GM10847 (cell line): Measurements from ENCODE around the gene EIF4E3.

Source experiments
- POLR2A ChIP-seq: IDR thresholded peaks from 2 replicates; pipeline ENCODE4 v1.6.1; 2011; ENCODE audit not compliant: insufficient read length; ENCODE audit errors: extremely low read depth

Gene EIF4E3

DNA sequence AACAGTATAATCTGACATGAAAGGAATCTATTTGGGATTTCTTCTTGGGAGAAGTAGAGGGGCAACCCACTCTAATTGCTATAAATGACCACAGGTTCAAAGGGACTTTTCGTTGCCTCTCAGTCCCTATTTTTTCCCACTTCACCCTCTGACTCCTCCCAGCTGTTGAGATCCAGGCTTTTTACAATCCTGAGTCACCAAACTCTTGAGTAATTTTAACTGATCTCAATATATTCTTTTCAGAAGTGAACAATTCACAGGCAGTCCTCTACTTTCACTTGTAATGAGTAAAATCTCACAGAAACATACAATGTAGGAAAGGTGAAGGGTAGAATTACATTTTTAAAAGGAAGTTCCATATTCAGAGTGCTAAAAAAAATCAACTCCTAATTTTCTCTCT is 44.6 kb downstream of the EIF4E3 start:
- no peak for TF ChIP-seq POLR2A

DNA sequence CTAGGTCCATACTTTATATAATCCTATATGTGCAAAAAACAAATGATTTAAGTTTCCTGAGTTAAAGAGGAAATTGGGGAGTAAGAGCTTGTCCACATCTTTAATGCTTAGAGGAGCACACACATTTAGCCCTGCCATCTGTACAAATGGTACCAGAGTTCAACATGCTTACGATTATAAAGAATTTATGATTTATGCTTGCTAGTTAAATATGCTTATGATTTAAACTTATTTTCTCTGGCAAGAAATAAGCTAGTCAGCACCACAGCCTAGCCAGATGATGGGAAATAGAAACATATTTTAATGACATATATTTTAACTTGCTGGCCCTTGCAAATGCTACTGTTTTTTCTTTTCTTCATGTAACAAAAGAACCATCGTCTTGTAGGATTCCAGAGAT is 48.3 kb downstream of the EIF4E3 start:
- TF ChIP-seq POLR2A = no peak

DNA sequence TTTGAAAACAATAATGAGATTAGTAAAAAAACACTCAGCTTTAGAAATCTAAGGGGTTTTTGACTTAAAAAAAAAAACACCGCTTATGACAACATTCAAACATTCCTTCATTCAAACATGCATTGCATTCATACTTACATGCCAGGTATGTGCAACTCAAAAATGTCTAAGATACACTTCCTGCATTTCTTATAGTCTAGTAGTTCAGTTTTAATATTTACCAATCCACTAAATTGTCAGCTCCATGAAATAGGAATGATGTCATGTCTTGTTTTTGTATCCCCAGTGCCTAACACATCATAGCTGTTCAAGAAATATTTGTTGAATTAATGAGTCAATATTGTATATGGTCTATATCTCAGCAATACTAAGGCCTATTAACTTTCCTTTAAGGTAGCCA is 51.7 kb downstream of the EIF4E3 start:
- TF ChIP-seq POLR2A = no peak

DNA sequence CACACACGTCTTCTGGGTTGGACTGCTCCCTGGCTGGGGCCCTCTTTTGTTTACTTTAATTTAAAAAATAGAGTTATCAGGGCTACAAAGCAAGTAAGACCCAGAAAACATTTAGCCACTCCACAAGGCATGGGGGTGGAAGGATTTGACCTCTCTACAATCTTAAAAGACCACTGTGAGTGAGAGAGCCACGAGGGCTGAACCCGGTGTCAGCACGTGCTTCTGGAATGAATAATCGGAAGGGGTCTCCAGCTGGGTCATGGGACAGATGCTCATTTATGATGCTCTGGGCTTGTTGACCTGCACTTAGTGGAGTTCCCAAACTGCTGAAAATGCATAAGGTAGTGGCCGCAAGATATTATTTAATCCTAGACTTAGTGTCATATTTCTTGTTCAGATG is 52.4 kb downstream of the EIF4E3 start:
- TF ChIP-seq POLR2A = no peak

DNA sequence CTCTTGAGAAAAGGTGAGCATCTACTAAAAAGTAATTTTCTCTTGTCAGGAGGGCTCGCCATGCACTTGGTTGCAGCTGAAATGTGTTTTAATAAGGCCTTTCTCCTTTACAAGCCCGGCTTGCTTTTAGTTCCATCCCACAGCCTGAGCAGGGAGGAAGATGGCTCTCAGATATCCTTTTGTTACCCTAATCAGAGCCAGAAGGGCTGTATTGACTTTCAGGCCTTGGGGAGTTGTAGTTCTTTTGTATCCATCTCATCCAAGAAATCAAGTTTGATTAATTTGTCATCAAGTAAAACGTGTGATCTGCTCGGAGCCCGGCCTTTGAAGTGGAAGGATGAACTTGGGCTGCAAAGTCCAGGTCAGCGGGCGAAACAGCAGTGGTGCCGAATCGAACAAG is 52.9 kb downstream of the EIF4E3 start:
- TF ChIP-seq POLR2A = no peak

DNA sequence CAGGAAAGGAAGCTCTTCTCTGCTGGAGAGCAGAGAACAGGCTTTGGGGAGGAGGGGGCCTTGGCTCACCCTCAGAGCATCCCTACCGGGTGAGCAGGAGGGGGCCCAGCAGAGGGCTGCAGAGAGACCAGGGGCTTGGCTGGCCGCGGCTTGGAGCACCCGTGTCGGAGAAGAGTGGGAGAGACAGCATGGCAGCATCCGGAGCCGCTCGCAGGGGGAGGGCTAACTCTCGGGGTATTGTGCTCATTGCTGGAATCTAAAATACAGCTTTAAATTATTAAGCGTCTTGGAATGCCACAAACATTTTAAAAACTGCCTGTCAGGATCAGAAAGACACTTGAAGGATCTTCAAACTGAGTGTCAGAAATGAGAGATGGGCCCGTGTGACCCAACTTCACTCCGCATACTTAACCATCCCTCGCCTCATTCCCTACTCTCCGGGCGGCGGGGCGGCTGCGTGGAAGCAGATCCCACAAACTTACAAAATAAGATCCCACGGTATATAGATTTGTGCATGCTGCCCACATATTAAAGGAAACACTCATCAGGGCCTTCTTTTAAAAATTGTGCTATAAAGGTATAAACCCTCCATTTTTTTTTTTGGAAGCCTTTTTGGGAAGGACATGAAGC is 53.9 kb downstream of the EIF4E3 start:
- TF ChIP-seq POLR2A = no peak

DNA sequence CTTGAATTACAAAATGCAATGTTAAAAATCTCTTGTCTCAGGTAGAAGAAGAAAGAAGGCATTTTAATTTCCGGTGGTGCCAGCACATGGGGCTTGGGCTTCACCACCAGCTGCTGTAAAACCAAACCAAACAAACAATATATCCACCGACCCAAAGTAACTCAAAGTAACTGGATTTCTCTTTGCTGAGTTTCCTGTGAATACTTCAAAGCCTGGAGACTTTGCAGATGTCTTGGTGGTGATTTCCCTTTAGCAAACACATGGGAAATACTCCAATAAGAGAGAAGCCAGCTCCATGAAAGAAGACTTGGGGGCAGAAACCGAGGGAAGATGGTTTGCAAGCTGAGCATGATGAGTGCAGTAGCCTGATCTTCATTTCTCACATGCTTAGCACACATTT is 62.6 kb downstream of the EIF4E3 start:
- no peak for TF ChIP-seq POLR2A

DNA sequence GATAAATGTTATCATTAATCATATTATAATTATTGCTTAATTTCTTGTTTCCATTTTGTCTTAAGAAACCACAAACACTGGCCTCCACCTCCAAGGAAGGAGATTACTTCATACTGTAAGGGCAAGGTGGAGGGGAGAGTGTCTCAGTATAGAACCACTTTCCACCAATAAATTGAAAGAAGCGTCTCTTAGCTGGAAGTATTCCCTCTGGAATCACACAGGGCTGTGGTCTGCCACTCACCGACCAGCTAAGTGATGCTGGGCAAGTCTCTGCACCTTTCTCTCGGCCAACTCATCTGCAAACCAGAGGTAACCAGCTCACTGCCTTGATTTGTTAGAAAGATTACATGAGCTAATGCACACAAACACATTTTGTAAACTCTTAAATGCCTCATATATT is 63.1 kb downstream of the EIF4E3 start:
- no peak for TF ChIP-seq POLR2A

DNA sequence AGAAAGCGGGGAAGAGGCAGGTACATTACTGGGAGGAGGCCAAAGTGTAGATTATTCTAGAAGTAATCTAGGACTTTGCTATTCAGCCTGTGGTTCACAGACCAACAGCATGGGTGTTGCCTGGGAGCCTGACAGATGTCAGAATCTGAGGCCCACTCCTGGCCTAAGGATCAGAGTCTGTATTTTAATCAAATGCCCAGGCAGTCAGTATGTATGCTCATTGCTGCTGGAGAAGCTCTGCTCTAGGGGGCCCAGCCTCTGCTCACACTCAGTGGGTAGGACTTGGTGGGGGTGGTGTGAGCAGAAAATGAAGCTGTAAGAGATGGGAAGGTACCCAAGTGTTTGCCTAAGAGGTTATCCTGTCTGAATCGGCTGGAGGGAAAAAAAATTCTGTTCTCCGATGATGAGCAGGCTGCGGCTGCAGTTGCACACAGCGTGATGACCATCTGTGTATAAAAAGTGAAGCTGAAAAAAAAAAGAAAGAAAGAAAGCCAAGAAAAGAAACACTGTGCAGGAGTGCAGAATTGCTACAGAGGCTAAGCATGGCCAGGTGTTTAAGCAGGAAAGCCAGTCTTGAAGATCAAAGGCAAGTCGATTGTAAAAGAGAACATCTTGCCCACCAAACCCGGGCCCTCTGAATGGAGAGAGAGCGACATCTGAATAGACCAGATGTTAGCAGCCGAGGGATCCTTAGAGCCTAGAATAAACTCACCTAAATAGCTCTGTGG is 65.2 kb downstream of the EIF4E3 start:
- TF ChIP-seq POLR2A = no peak

DNA sequence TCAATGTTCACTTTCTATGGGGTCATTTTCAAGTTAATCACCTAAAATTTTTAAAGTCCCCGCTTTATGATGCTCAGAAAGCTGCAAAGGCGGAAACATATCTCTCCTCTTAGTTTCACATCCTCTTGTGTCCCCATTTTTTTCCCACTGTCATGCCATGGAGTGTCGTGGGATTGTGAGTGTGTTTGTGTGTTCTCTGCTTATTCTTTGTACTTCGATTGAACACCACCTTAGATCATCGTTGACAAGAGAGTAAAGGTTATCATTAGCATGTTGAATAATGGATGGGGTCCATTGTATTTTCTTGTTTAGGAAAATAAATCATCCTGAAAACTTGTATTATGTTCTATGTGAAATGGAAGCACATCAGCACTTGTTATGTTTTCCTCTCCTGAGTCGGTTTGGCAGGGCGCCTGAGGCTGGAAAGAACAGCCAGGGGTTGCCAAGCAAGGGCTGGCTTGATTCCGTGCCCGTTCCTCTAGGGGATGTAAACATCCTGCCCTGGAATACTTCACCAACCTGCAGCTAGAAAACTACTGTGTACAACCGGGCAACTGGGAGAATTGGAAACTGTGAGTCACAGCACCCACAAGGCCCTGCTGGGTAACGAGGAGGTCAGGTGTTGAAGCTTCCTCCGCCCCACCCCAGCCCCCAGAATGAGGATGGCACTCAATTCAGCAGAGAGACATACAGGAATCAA is 67.2 kb downstream of the EIF4E3 start:
- TF ChIP-seq POLR2A = no peak

DNA sequence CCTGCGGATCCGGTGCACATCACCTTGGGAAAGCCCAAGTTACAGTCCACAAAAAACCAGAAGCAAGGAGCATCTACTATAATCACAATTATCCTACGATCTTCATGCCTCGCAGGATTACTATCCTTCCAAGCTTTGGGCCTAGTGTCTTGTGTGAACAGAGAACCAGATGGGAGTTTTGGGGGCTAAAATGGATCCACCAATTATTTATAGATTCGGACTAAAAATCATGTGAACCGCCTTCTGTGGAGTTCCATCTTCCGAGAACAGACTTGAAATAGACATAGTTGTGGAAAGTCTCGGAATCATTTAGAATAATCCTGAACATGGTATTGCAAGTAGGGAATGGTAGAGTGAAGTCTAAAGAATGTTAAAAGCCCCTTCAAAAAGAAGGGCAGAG is 70.1 kb downstream of the EIF4E3 start:
- no peak for TF ChIP-seq POLR2A

DNA sequence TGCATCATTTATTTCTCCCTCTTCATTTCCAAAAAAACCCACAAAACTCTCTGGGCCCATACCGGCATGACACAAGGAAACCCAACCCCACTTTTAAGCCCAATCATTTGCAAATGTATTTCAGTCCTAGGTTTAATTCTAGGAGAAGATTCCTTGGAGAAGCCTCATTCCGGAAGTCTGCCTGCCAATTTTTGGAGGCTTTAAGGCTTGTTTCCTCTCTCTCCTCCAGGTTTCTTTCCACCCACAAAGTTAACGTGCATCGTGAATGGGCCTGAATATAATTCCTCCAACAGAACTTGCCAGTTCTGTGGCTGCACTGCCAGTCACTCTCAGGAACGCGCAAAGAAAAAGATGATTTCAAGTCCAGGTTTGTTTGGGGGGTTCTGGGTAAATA is 71.8 kb downstream of the EIF4E3 start:
- no peak for TF ChIP-seq POLR2A

DNA sequence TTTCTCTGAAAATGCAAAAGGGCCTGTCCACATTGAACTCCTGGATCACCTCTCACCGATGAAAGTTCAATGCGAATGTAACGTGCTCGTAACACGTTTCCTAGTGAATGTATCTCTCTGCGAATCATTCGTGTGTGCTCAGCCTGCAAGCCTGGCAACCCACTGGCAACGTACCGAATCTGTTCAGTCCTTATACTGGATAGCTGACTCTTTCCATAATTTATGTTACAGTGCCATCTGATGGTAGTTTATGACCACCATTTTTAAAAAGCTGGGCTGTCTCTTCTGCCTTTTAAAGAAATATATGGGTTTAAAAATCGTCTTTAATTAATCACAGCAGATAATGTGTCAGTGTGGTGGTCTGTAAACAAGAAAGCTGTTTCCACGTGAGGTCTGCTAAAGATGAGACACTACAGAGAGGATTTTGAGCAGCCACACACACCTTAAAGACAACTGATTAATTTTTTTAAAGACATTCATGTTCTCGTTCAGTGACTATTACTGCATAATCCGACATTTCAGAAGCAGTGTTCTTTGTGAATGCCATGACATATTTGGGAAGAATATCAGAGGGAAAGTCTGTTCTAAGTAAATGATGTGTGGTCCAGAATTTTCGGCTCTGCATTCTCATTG is 72.3 kb downstream of the EIF4E3 start:
- TF ChIP-seq POLR2A = no peak

DNA sequence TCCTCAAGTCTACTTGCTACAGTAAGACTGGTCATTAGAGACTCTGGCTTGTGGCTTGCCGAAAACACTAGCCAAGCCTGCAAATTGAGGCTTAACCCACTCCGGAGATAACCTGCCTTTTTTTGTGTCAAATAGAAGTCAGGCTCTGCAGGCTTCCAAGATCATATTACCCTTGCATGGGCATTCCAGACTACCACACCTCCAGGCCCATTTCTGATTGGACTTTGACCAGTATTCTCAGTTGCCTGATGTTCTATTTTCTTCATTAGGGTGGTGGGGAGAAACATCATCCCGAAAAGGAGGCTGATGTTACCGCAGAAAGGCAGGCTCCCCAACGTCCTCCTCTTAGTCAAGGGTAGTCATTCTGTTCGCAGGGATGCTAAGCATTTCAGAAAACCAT is 73.6 kb downstream of the EIF4E3 start:
- TF ChIP-seq POLR2A = no peak

DNA sequence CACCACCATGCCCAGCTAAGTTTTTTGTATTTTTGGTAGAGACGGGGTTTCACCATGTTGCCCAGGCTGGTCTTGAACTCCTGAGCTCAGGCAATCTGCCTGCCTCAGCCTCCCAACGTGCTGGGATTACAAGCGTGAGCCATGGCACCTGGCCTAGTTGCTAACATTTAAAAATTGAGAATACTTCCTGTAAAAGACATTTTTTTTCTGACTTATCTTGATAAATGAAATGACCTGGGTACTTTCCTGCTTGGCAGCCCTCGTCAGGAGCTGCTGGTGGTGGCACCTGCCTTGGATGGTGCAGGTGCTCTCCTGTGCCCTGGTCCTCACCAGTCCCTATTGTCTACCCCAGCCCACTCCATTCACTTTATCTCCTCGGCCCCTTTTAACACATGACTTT is 74.8 kb downstream of the EIF4E3 start:
- no peak for TF ChIP-seq POLR2A

DNA sequence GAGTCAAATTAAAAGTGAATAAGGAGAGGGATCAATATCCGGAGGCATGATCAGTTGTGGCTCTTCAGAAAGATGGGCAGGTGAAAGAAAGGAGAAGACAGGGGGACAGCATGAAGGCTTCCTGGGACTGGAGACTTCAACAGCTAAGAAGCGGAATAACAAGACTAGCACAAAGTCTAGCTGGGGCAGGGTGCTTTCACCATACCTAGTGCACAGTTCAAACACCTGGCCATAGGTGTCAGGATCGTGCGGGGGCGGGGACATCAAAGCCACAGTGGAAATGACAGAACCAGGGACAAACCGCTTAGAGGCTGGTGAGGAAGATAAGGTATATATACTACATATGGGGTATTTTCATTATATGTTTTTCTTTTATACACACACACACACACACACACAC is 75.4 kb downstream of the EIF4E3 start:
- no peak for TF ChIP-seq POLR2A
